Neutrophil (primary cell): ENCODE results near the gene EFNA3.

ENCODE experiments used
- H3K27ac ChIP-seq: fragments of 200-600 bp; sonication (generic); 2 replicates; pipeline ENCODE4 v1.5.1; 2016; ENCODE audit warnings: mild to moderate bottlenecking, moderate library complexity
- H3K27me3 ChIP-seq: fragments of 200-600 bp; sonication (generic); 2 replicates; pipeline ENCODE4 v1.6.0; 2016; ENCODE audit warnings: mild to moderate bottlenecking
- H3K36me3 ChIP-seq: fragments of 200-600 bp; sonication (generic); 2 replicates; pipeline ENCODE4 v1.5.1; 2017
- H3K4me1 ChIP-seq, 2 experiments: fragments of 200-600 bp in 1 of 2; sonication (generic) in 1 of 2; 1 replicate in 1 of 2; 2 replicates in 1 of 2; pipeline versions ENCODE4 v1.5.1 to v1.6.1; 2013 to 2016; ENCODE audit warnings: low read depth in 1 of 2, low read length in 1 of 2, mild to moderate bottlenecking in 1 of 2, moderate library complexity in 1 of 2; ENCODE audit not compliant: control insufficient read depth in 1 of 2, insufficient read depth in 1 of 2
- H3K4me3 ChIP-seq, 2 experiments: fragments of 200-600 bp in 1 of 2; sonication (generic) in 1 of 2; 1 replicate in 1 of 2; 2 replicates in 1 of 2; pipeline ENCODE4 v1.5.1; 2013 to 2016; ENCODE audit warnings: low read depth in 1 of 2, low read length in 1 of 2, mild to moderate bottlenecking in 1 of 2, moderate library complexity in 1 of 2
- H3K9me3 ChIP-seq: fragments of 200-600 bp; sonication (generic); 2 replicates; pipeline ENCODE4 v1.5.1; 2016
- TF ChIP-seq, protein P1 (sequence below): fragments of 200-600 bp; sonication (generic); IDR thresholded peaks from 2 replicates; pipeline ENCODE4 v1.5.1; 2016; ENCODE audit warnings: antibody characterized with exemption

Gene EFNA3

GRCh38 chr1:155062151-155062686 lies 16.4 kb upstream of the EFNA3 start:
- Histone ChIP-seq H3K9me3 (no peaks in the 10 kb centered on the region), H3K36me3 (peaks cover 40% of the 10 kb centered on the region), H3K27ac (no peak overlapping the region), H3K4me1 (peaks cover 29 to 36% of the 10 kb centered on the region in 2 experiments), H3K4me3 (no peak overlapping the region), H3K27me3 (peaks cover 29% of the 10 kb centered on the region)
- TF ChIP-seq, protein P1, sequence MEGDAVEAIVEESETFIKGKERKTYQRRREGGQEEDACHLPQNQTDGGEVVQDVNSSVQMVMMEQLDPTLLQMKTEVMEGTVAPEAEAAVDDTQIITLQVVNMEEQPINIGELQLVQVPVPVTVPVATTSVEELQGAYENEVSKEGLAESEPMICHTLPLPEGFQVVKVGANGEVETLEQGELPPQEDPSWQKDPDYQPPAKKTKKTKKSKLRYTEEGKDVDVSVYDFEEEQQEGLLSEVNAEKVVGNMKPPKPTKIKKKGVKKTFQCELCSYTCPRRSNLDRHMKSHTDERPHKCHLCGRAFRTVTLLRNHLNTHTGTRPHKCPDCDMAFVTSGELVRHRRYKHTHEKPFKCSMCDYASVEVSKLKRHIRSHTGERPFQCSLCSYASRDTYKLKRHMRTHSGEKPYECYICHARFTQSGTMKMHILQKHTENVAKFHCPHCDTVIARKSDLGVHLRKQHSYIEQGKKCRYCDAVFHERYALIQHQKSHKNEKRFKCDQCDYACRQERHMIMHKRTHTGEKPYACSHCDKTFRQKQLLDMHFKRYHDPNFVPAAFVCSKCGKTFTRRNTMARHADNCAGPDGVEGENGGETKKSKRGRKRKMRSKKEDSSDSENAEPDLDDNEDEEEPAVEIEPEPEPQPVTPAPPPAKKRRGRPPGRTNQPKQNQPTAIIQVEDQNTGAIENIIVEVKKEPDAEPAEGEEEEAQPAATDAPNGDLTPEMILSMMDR, result no peak

DNA sequence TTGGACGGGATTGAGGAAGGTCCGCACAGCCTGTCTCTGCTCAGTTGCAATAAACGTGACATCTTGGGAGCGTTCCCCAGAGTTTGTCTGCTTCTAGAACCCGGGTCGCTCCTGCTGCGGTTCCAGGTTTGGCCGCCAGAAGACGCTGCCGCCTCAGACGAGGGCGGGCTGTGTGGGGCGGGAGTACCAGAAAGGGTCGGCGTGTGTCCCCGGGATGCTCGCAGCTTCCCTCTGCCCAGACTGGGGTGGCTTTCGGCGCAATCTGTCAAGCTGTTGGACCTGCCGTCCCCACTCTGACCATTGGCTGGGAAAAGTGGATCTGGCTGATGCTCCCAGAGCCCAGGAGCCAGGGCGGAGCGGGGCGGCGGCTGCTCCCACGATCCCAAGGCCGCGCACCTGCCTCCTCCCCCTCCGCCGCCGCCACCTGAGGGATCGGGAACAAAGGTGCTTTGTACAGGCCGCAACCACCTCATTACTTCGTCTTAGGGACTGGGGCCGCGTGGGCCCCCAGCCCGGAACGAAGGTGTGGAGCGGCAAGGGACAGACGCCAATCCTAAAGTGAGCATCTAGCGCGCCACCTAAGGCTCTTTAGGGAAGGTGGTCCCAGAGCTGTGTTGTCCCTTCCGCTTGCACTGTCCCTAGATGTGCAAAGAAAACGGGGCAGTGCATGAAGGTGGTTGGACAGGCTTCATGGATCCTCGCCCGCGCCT lies 15.8 kb upstream of the EFNA3 start:
- H3K9me3 ChIP-seq, result no peaks in the 10 kb centered on the region
- H3K4me1 ChIP-seq, result peaks cover 29 to 36% of the 10 kb centered on the region in 2 experiments
- peak overlapping the region; percentile 92 for H3K27ac ChIP-seq
- TF ChIP-seq, protein P1, result peak; percentile 64
- peaks cover 29% of the 10 kb centered on the region for H3K27me3 ChIP-seq
- peaks cover 33% of the 10 kb centered on the region for H3K36me3 ChIP-seq
- peak overlapping the region; percentile 75 to 76 for H3K4me3 ChIP-seq

- H3K27ac ChIP-seq, result peak within 1 kb of the TSS; percentile 92
- H3K27me3 ChIP-seq, result peaks cover 32% of the 10 kb centered on the region
- TF ChIP-seq, protein P1, result peak; percentile 28
- no peaks in the 10 kb centered on the region for H3K9me3 ChIP-seq
- peak within 1 kb of the TSS; percentile 75 to 76 for H3K4me3 ChIP-seq
- peaks cover 26% of the 10 kb centered on the region for H3K36me3 ChIP-seq
- H3K4me1 ChIP-seq, result peaks cover 29 to 36% of the 10 kb centered on the region in 2 experiments
These were observed 15.0 kb upstream of the EFNA3 start, which contains the start of gene EFNA4 for GRCh38 chr1:155063550-155064110. Gene EFNA4, plus strand, starts transcription at chr1:155063740. Its CDS starts 84 bp downstream, at chr1:155063824.

GRCh38 chr1:155064111-155064831 lies 14.4 kb upstream of the EFNA3 start:
- Histone ChIP-seq H3K36me3 (peaks cover 24% of the 10 kb centered on the region), H3K4me3 (peak overlapping the region; percentile 75 to 76), H3K27me3 (peaks cover 38% of the 10 kb centered on the region), H3K27ac (peak overlapping the region; percentile 92), H3K9me3 (no peaks in the 10 kb centered on the region), H3K4me1 (peaks cover 29 to 36% of the 10 kb centered on the region in 2 experiments)
- TF ChIP-seq, protein P1, result no peak

DNA sequence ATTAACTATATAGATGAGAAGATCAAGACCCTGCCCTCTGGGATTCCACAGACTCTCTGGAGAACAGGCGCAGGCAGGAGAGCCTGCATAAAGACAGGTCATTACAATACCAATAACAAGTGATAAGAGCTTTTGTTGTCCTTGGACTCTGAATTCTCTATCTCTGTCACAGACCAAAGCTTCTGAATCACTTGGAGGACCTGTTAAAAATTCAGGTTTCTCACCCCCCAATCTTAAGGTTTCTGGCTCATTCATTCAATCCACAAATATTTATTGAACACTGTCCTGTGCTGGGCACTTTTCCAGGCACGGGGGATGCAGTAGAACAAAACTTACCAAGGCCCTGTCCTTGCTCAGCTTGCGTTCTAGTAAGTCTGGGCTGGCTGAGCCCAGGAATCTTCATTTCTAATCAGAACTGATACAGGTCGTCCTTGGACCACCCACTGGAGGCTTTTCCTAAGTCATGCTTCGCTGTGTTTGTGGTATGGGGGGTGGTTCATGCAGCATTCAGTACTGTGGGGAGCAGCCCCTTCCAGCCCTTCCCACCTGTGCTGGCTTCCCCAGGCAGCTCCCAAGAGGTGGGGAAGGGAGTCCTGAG lies 13.7 kb upstream of the EFNA3 start:
- peaks cover 29 to 36% of the 10 kb centered on the region in 2 experiments for H3K4me1 ChIP-seq
- peaks cover 45% of the 10 kb centered on the region for H3K27me3 ChIP-seq
- H3K36me3 ChIP-seq, result peaks cover 18% of the 10 kb centered on the region
- no peak overlapping the region for H3K27ac ChIP-seq
- H3K4me3 ChIP-seq, result no peak overlapping the region
- TF ChIP-seq, protein P1, result no peak
- H3K9me3 ChIP-seq, result no peaks in the 10 kb centered on the region
